NCI-H748 treated with DMSO at 0.1 percent for 48 hours (cell line): ENCODE results near the gene RNFT2.
"Not testable (repeated sequence)": the region's sequence is repeated elsewhere in the genome, so short reads cannot be mapped to it uniquely, and the experiment has no call there.

Source experiments
- DNase-seq: peaks from one replicate; lab custom pipeline; 2025; lab: John Stamatoyannopoulos, UW

The RNFT2 gene

GRCh38 chr12:116744766-116745165, 6.7 kb downstream of the RNFT2 start:
- DNase-seq, result no peak

GRCh38 chr12:116745554-116745953, 7.4 kb downstream of the RNFT2 start:
- DNase-seq, result no peak

- no peak for DNase-seq
These were observed 11.8 kb downstream of the RNFT2 start for GRCh38 chr12:116749884-116750283.

GRCh38 chr12:116750298-116750697, 12.2 kb downstream of the RNFT2 start:
- no peak for DNase-seq

GRCh38 chr12:116754097-116754496, 16.0 kb downstream of the RNFT2 start:
- not testable (repeated sequence) for DNase-seq

- DNase-seq, result not testable (repeated sequence)
These were observed 16.7 kb downstream of the RNFT2 start for GRCh38 chr12:116754783-116755182.

- DNase-seq, result no peak
These were observed 21.9 kb downstream of the RNFT2 start for GRCh38 chr12:116759783-116760621.

- DNase-seq, result no peak
These were observed 22.5 kb downstream of the RNFT2 start for GRCh38 chr12:116760622-116761020.

GRCh38 chr12:116761499-116761898, 23.4 kb downstream of the RNFT2 start:
- no peak for DNase-seq

GRCh38 chr12:116765271-116765670, 27.2 kb downstream of the RNFT2 start:
- DNase-seq, result no peak

GRCh38 chr12:116766285-116766684, 28.2 kb downstream of the RNFT2 start:
- no peak for DNase-seq

- DNase-seq, result no peak
These were observed 28.6 kb downstream of the RNFT2 start for GRCh38 chr12:116766746-116767145.

- DNase-seq, result no peak
These were observed 33.5 kb downstream of the RNFT2 start for GRCh38 chr12:116771651-116772050.

- DNase-seq, result no peak
These were observed 35.2 kb downstream of the RNFT2 start for GRCh38 chr12:116773276-116773731.

- no peak for DNase-seq
These were observed 35.9 kb downstream of the RNFT2 start for GRCh38 chr12:116774020-116774419.

- DNase-seq, result no peak
These were observed 39.1 kb downstream of the RNFT2 start for GRCh38 chr12:116777245-116777644.

GRCh38 chr12:116779597-116779996, 41.5 kb downstream of the RNFT2 start:
- no peak for DNase-seq

- DNase-seq, result no peak
These were observed 42.8 kb downstream of the RNFT2 start for GRCh38 chr12:116780942-116781341.

- no peak for DNase-seq
These were observed 45.6 kb downstream of the RNFT2 start for GRCh38 chr12:116783525-116784237.

- no peak for DNase-seq
These were observed 46.1 kb downstream of the RNFT2 start for GRCh38 chr12:116784238-116784612.

GRCh38 chr12:116789562-116789961, 51.4 kb downstream of the RNFT2 start:
- not testable (repeated sequence) for DNase-seq

- DNase-seq, result no peak
These were observed 52.0 kb downstream of the RNFT2 start for GRCh38 chr12:116790066-116790465.

- no peak for DNase-seq
These were observed 54.3 kb downstream of the RNFT2 start for GRCh38 chr12:116792403-116792802.
